GM12892 (cell line): ENCODE results near the gene PTGS1.

ENCODE experiments used
- POLR2A ChIP-seq: IDR thresholded peaks from 2 replicates; pipeline ENCODE4 v1.6.1; 2011; ENCODE audit warnings: low read depth, low read length, control low read depth
- POLR2AphosphoS5 ChIP-seq: IDR thresholded peaks from 2 replicates; pipeline ENCODE4 v1.6.1; 2011; ENCODE audit warnings: low read depth, low read length, control low read depth

- TF ChIP-seq POLR2AphosphoS5 (no peak), POLR2A (no peak)
These were observed 41.2 kb upstream of the PTGS1 start for GRCh38 chr9:122329597-122329996.
